NB4 (cell line): ENCODE measurements around the gene TMEM18.

Source experiments
- DNase-seq: peaks from one replicate; pipeline ENCODE4 v3.0.0; 2010; ENCODE audit warnings: low read depth
- H3K4me3 ChIP-seq: one replicate; pipeline ENCODE4 v1.5.1; 2011; ENCODE audit warnings: mild to moderate bottlenecking, low read depth, low read length, moderate library complexity
- CTCF ChIP-seq: IDR thresholded peaks from one replicate; pipeline ENCODE4 v1.5.1; 2012; ENCODE audit warnings: low read depth, low read length
- MYC ChIP-seq: IDR thresholded peaks from 2 replicates; pipeline ENCODE4 v1.6.1; 2011; ENCODE audit warnings: low read depth, low read length
- POLR2A ChIP-seq: IDR thresholded peaks from 2 replicates; pipeline ENCODE4 v1.6.1; 2011; ENCODE audit warnings: mild to moderate bottlenecking; ENCODE audit not compliant: insufficient read length; ENCODE audit errors: extremely low read depth
- TF ChIP-seq, protein P1 (sequence below): IDR thresholded peaks from 2 replicates; pipeline ENCODE4 v1.6.1; 2011; ENCODE audit warnings: low read depth, low read length

Gene TMEM18

GRCh38 chr2:719734-720133, 42.5 kb upstream of the TMEM18 start:
- H3K4me3 ChIP-seq = no peak overlapping the region
- DNase-seq = no peak
- no peak for TF ChIP-seq CTCF
- TF ChIP-seq POLR2A = no peak
- no peak for TF ChIP-seq MYC
- TF ChIP-seq, protein P1, sequence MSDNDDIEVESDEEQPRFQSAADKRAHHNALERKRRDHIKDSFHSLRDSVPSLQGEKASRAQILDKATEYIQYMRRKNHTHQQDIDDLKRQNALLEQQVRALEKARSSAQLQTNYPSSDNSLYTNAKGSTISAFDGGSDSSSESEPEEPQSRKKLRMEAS = no peak

GRCh38 chr2:719191-719590, 42.0 kb upstream of the TMEM18 start:
- no peak for DNase-seq
- TF ChIP-seq, protein P1 = no peak
- TF ChIP-seq POLR2A (no peak), MYC (no peak), CTCF (no peak)
- H3K4me3 ChIP-seq = no peak overlapping the region

DNA sequence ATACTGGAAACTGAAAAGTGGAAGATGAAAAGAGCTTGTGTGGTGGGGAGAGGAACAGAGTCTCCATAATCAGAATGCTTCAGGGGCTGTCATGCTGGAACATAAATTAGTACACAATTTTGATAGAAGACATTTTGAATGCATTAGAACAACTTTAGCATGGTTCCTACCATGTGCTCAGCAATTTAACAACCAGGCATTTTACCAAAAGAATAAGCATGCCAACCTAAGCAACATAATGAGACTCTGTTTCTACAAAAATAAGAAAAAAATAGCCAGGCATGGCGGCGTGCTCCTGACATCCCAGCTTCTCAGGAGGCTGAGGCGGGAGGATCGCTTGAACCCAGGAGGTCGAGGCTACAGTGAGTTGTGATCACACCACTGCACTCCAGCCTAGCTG, 40.5 kb upstream of the TMEM18 start:
- DNase-seq = no peak
- H3K4me3 ChIP-seq = no peak overlapping the region

GRCh38 chr2:715854-716560, 38.8 kb upstream of the TMEM18 start:
- TF ChIP-seq CTCF (peak; percentile 58), MYC (no peak)
- DNase-seq = peak; percentile 54
- H3K4me3 ChIP-seq = no peak overlapping the region

More for the DNA sequence above, 40.5 kb upstream of the TMEM18 start:
- no peak for TF ChIP-seq CTCF

- TF ChIP-seq, protein P1 = no peak
- no peak for TF ChIP-seq MYC
- no peak for DNase-seq
- no peak overlapping the region for H3K4me3 ChIP-seq
These were observed 37.8 kb upstream of the TMEM18 start for GRCh38 chr2:715038-715437.

GRCh38 chr2:714005-714741, 37.0 kb upstream of the TMEM18 start:
- DNase-seq = peak; percentile 84
- no peak overlapping the region for H3K4me3 ChIP-seq
- TF ChIP-seq CTCF = peak; percentile 95
- TF ChIP-seq, protein P1 = no peak
